Activated CD8-positive, alpha-beta T cell treated with anti-CD3 and anti-CD28 coated beads for 36 hours (primary cell): ENCODE measurements around the gene RILPL2. TPM values are rescaled to one million over a fixed set of nuclear protein-coding genes. Genes with fewer than 3 reads are reported as not detected.
A peak's percentile ranks its signal among the peaks of the same experiment; 100 is the strongest.
"Not testable (repeated sequence)": the region's sequence is repeated elsewhere in the genome, so short reads cannot be mapped to it uniquely, and the experiment has no call there.

Experiments
- ATAC-seq: fragments of 200-7000 bp; cut with Tn5 transposase; one replicate; pipeline ENCODE4 v1.10.0; 2021; ENCODE audit warnings: mild to moderate bottlenecking, moderate library complexity
- CTCF ChIA-PET: fragments of 350-600 bp; sonication (Branson Sonifier 250); formaldehyde crosslinking; loops from one replicate; lab custom pipeline; 2021; ENCODE audit warnings: antibody characterized with exemption; lab: Charles Lee
- POLR2A ChIA-PET: fragments of 350-600 bp; sonication (Branson Sonifier 250); formaldehyde crosslinking; loops from one replicate; lab custom pipeline; 2021; ENCODE audit warnings: antibody characterized with exemption; lab: Charles Lee
- DNase-seq: peaks from one replicate; pipeline ENCODE4 v3.0.0-alpha.2; 2020
- H3K27ac Mint-ChIP-seq: one replicate; pipeline ENCODE4 v1.8.0; 2021; ENCODE audit warnings: mild to moderate bottlenecking, mixed read lengths
- H3K27me3 Mint-ChIP-seq: one replicate; pipeline ENCODE4 v1.8.0; 2021; ENCODE audit warnings: mixed read lengths
- H3K36me3 Mint-ChIP-seq: one replicate; pipeline ENCODE4 v1.8.0; 2021; ENCODE audit warnings: low read depth, mixed read lengths
- H3K4me1 Mint-ChIP-seq: one replicate; pipeline ENCODE4 v1.8.0; 2021; ENCODE audit warnings: low read depth, mixed read lengths
- H3K4me3 Mint-ChIP-seq: one replicate; pipeline ENCODE4 v1.8.0; 2021; ENCODE audit warnings: mild to moderate bottlenecking, moderate library complexity, mixed read lengths
- H3K9me3 Mint-ChIP-seq: one replicate; pipeline ENCODE4 v1.8.0; 2021; ENCODE audit warnings: mixed read lengths
- intact Hi-C: fragments of 100-400 bp; cut with micrococcal nuclease; formaldehyde crosslinking; loops from one replicate; pipeline ENCODE4 v1.10.0; 2022
- total RNA-seq, 2 experiments: library from RNA; stranded (reverse); gene quantifications; one replicate each; pipeline ENCODE4 v1.2.3, GENCODE V29; 2021
- TF ChIP-seq, protein P1 (sequence below): fragments of 200-600 bp; IDR thresholded peaks from one replicate; pipeline ENCODE4 v1.8.0; 2022; ENCODE audit warnings: antibody characterized with exemption, mild to moderate bottlenecking

The RILPL2 gene
- total RNA-seq, 2 experiments from 2014 or later: 9.0 to 9.3 TPM

DNA sequence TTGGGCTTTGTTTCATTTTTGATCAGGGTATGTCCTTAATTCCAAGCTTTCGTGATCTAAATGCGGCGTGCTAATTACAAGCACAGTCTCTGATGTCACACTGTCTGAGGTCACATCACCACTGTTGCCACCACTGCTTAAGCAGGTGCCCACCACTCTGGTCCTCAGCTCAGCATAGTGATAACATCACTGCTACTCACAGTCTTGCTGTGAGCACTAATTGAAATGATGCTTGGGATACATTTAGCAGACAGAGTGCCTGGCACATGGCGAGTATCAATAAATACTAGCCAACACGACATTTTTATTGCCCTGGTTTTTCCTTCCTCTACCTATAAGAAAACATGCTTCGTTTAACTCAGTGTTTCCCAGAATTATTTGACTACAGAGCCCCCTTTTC is 7.9 kb downstream of the RILPL2 start:
- Mint-ChIP-seq H3K27ac (peak overlapping the region; percentile 84), H3K27me3 (no peaks in the 10 kb centered on the region), H3K9me3 (no peaks in the 10 kb centered on the region), H3K4me3 (peak overlapping the region; percentile 19), H3K4me1 (peaks cover 34% of the 10 kb centered on the region), H3K36me3 (peaks cover 39% of the 10 kb centered on the region)
- no peak for ATAC-seq
- no peak for DNase-seq
- intact Hi-C loops: no loop called here
- CTCF ChIA-PET: interaction anchor here (1.3 to 1.7 kb wide), 2 partner anchors 44 to 153 kb away, joined by 4 to 5 read pairs; partner anchors contain the start of gene KMT5A
- TF ChIP-seq, protein P1, sequence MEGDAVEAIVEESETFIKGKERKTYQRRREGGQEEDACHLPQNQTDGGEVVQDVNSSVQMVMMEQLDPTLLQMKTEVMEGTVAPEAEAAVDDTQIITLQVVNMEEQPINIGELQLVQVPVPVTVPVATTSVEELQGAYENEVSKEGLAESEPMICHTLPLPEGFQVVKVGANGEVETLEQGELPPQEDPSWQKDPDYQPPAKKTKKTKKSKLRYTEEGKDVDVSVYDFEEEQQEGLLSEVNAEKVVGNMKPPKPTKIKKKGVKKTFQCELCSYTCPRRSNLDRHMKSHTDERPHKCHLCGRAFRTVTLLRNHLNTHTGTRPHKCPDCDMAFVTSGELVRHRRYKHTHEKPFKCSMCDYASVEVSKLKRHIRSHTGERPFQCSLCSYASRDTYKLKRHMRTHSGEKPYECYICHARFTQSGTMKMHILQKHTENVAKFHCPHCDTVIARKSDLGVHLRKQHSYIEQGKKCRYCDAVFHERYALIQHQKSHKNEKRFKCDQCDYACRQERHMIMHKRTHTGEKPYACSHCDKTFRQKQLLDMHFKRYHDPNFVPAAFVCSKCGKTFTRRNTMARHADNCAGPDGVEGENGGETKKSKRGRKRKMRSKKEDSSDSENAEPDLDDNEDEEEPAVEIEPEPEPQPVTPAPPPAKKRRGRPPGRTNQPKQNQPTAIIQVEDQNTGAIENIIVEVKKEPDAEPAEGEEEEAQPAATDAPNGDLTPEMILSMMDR: no peak
- POLR2A ChIA-PET: interaction anchor here (0.6 to 2.8 kb wide), 5 partner anchors 11 to 126 kb away, joined by 4 to 7 read pairs (median 4); no protein-coding TSS in a partner anchor

DNA sequence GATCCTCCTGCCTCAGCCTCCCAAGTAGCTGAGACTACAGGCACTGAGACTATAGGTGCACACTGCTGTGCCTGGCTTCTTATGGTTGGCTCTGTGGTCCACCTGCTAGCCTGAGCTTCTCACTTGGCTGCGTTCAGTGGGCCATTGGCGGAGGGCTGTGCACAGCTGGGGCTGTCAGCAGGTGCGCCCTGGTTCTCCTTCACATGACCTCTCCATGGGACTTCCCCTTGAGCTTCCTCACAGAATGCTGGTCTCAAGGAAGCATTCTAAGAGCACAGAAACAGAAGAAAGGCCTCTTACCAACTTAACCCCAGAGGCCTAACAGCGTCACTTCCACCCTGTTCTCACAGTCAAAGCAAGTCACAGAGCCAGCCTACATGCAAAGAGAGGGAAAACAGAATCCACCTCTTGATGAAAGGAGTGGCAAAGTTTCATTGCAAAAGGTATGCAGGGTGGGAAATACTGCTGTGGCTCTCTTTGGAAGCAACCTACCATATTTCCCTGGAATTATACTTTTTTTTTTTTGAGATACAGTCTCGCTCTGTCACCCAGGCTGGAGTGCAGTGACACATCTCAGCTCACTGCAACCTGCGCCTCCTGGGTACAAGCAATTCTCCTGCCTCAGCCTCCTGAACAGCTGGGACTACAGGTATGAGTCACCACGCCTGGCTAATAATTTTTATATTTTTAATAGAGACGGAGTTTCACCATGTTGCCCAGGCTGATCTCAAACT is 9.3 kb downstream of the RILPL2 start:
- H3K4me3 Mint-ChIP-seq: no peak overlapping the region

DNA sequence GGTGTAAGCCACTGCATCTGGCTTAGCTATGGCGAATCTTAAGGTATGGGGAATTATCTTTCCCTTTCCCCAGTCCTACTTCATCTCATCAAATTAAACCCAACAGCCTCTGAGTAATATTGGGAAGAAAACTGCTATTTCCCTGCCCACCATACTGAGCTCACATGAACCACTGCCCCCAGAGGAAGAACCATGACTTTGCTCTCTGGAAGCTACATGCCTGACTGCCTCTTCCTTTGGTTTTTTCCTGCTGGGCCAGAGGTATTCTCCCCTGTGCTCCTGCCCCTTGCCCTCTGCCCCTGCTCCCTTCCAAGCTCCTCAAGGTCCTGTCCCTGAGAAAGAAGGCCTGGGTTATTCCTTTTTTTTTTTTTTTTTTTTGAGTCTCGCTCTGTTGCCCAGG is 15.2 kb downstream of the RILPL2 start:
- TF ChIP-seq, protein P1: no peak
- peaks cover 41% of the 10 kb centered on the region for H3K36me3 Mint-ChIP-seq
- H3K4me1 Mint-ChIP-seq: no peaks in the 10 kb centered on the region
- ATAC-seq (no peak), DNase-seq (no peak)
- no peak overlapping the region for H3K4me3 Mint-ChIP-seq
- intact Hi-C loops: no loop called here
- no peak overlapping the region for H3K27ac Mint-ChIP-seq
- no peaks in the 10 kb centered on the region for H3K27me3 Mint-ChIP-seq
- POLR2A ChIA-PET: interaction anchor here (0.6 to 2.0 kb wide), 2 partner anchors 15 to 37 kb away, joined by 3 to 5 read pairs; partner anchors contain the start of genes KMT5A and RILPL2
- CTCF ChIA-PET: interaction anchor here (0.7 to 2.0 kb wide), 3 partner anchors 9 to 183 kb away, joined by 3 to 4 read pairs (median 3); no protein-coding TSS in a partner anchor
- no peaks in the 10 kb centered on the region for H3K9me3 Mint-ChIP-seq

More for the DNA sequence above, 9.3 kb downstream of the RILPL2 start:
- intact Hi-C loops: no loop called here
- TF ChIP-seq, protein P1: no peak
- ChIA-PET POLR2A (interaction anchor here (0.6 to 2.8 kb wide), 9 partner anchors 8 to 62 kb away, joined by 3 to 7 read pairs (median 4); partner anchors contain the start of gene SNRNP35), CTCF (interaction anchor here (0.8 to 1.7 kb wide), 3 partner anchors 43 to 62 kb away, joined by 3 to 4 read pairs (median 3); partner anchors contain the start of gene KMT5A)
- H3K27me3 Mint-ChIP-seq: no peaks in the 10 kb centered on the region
- H3K9me3 Mint-ChIP-seq: no peaks in the 10 kb centered on the region
- peak overlapping the region; percentile 84 for H3K27ac Mint-ChIP-seq
- ATAC-seq (peak; percentile 73), DNase-seq (peak; percentile 55)
- peaks cover 44% of the 10 kb centered on the region for H3K36me3 Mint-ChIP-seq
- H3K4me1 Mint-ChIP-seq: peaks cover 26% of the 10 kb centered on the region

DNA sequence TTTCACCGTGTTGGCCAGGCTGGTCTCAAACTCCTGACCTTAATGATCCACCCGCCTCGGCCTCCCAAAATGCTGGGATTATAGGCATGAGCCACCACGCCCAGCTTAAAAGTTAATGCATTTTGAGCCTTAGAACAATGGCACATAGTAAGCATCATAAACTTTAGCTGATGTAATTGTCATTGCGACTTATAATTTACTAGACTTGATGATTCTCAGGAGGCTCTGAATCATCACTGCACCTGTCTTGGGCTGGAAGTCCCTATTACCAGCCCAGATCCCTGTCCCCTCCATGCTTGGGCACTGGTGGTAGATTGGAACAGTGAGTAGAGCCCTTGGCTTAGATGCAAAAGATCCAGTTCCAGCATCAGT is 26.5 kb downstream of the RILPL2 start:
- no peak overlapping the region for H3K4me3 Mint-ChIP-seq
- no peaks in the 10 kb centered on the region for H3K4me1 Mint-ChIP-seq
- ChIA-PET CTCF (no interaction called here), POLR2A (interaction anchor here (1.8 kb wide), 1 partner anchor 17 kb away, joined by 7 read pairs; no protein-coding TSS in a partner anchor)
- DNase-seq: no peak
- peaks cover 13% of the 10 kb centered on the region for H3K36me3 Mint-ChIP-seq
- intact Hi-C loops: no loop called here
- H3K27ac Mint-ChIP-seq: peak overlapping the region; percentile 20
- ATAC-seq: no peak
- TF ChIP-seq, protein P1: no peak
- no peaks in the 10 kb centered on the region for H3K9me3 Mint-ChIP-seq
- H3K27me3 Mint-ChIP-seq: no peaks in the 10 kb centered on the region

DNA sequence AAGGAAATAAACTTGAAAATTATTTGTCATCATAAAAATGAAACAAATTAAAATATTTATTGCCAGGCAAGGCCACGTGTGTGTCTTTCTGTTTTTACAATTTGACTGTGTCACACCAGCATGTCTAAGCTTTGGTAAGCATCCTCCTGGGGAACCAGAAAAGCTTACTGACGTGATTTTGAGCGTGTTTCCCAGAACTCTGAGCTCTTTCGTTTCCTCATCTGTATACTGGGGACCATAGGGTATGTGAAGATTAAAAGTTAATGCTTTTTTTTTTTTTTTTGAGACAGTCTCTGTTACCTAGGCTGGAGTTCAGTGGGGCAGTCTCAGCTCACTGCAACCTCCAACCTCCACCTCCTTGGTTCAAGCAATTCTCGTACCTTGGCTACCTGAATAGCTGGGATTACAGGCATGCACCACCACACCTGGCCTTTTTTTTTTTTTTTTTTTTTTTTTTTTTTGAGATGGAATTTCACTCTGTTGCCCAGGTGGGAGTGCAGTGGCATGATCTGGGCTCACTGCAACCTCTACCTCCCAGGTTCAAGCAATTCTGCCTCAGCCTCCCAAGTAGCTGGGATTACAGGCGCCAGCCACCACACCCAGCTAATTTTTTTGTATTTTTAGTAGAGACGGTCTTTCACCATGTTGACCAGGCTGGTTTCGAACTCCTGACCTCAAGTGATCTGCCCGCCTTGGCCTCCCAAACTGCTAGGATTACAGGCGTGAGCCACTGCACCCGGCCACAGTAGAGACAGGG is 27.0 kb downstream of the RILPL2 start:
- DNase-seq, intact Hi-C loops, ATAC-seq, H3K4me1 Mint-ChIP-seq, H3K9me3 Mint-ChIP-seq, H3K27me3 Mint-ChIP-seq, CTCF ChIA-PET, H3K27ac Mint-ChIP-seq, H3K4me3 Mint-ChIP-seq: not testable (repeated sequence)
- POLR2A ChIA-PET: interaction anchor here (1.8 kb wide), 1 partner anchor 18 kb away, joined by 7 read pairs; no protein-coding TSS in a partner anchor
- H3K36me3 Mint-ChIP-seq: peaks cover 16% of the 10 kb centered on the region

DNA sequence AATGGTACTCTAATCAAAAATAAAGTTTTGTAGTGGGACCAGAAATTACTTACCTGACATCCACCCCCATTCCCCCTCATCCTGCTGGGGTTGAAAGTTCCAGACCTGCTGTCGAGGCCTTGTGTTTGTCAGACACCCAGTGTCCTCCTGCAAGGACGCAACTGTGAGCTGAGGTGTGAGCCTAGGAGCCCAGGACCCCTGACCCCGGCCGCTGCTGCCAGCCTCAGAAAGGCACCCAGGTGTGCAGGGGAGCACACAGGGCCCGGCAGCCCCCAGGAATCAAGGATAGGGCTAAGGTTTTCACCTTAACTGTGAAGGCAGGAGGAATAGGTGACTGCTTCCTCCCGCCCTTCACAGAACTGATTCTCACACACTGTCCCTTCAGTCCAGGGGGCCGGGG is 27.9 kb downstream of the RILPL2 start:
- intact Hi-C loops, H3K4me1 Mint-ChIP-seq, DNase-seq, H3K9me3 Mint-ChIP-seq, H3K4me3 Mint-ChIP-seq, CTCF ChIA-PET, H3K27ac Mint-ChIP-seq, H3K27me3 Mint-ChIP-seq, ATAC-seq: not testable (repeated sequence)
- peaks cover 22% of the 10 kb centered on the region for H3K36me3 Mint-ChIP-seq
- POLR2A ChIA-PET: interaction anchor here (1.8 kb wide), 1 partner anchor 19 kb away, joined by 7 read pairs; no protein-coding TSS in a partner anchor

DNA sequence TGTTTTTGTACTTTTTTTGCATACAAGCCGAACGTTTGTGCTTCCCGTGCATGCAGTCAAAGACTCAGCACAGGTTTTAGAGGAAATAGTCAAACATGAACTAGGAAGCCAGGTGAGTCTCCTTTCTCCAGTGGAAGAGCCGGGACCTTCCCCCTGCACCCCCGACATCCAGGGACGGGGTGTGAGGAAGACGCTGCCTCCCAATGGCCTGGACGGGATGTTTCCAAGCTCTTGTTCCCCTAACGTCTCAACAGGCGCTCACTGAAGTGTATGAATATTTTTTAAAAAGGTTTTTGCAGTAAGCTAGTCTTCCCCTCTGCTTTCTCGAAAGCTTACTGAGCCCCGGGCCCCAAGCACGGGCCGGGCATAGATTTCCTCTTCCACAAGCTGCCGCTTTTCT is 28.6 kb downstream of the RILPL2 start:
- not testable (repeated sequence) for H3K27me3 Mint-ChIP-seq

More for the DNA sequence above, 28.6 kb downstream of the RILPL2 start:
- POLR2A ChIA-PET, H3K4me3 Mint-ChIP-seq, DNase-seq, H3K4me1 Mint-ChIP-seq, H3K27ac Mint-ChIP-seq, CTCF ChIA-PET, ATAC-seq, intact Hi-C loops, H3K9me3 Mint-ChIP-seq: not testable (repeated sequence)
- H3K36me3 Mint-ChIP-seq: peaks cover 26% of the 10 kb centered on the region
